ENCODE results near the gene HS3ST4. TPM values are rescaled to one million over a fixed set of nuclear protein-coding genes. Genes with fewer than 3 reads are reported as not detected.

Gene HS3ST4
- total and polyA plus RNA-seq, 2 donors from 2014 or later = not detected

GRCh38 chr16:26149364-26150190 lies 457.8 kb downstream of the HS3ST4 start:
- intact Hi-C loops (cut with DNase I) = no loop called here
- no peak overlapping the region for H3K27ac ChIP-seq (ENCODE audit: low read depth in 2 of 2, low read length in 2 of 2)
- peaks cover 0 to 4% (median 0%) of the 10 kb centered on the region in 3 donors for H3K9me3 ChIP-seq (ENCODE audit: control insufficient read depth in 2 of 3, insufficient read depth in 1 of 3, low read length in 3 of 3)
- H3K4me3 ChIP-seq (ENCODE audit: low read length in 3 of 3) = no peak overlapping the region
- FAIRE-seq (no peak), DNase-seq (no peak)
- no peaks in the 10 kb centered on the region for H3K4me1 ChIP-seq (ENCODE audit: control insufficient read depth in 2 of 3, insufficient read depth in 2 of 3, low read depth in 1 of 3, low read length in 3 of 3)
- no peaks in the 10 kb centered on the region for H3K36me3 ChIP-seq (ENCODE audit: control insufficient read depth in 2 of 3, insufficient read depth in 3 of 3, low read length in 3 of 3)
- H3K9ac ChIP-seq (ENCODE audit: low read length in 3 of 3) = no peak overlapping the region
- no peaks in the 10 kb centered on the region for H3K27me3 ChIP-seq (ENCODE audit: control insufficient read depth, insufficient read depth, low read length)
- TF ChIP-seq, protein P1, sequence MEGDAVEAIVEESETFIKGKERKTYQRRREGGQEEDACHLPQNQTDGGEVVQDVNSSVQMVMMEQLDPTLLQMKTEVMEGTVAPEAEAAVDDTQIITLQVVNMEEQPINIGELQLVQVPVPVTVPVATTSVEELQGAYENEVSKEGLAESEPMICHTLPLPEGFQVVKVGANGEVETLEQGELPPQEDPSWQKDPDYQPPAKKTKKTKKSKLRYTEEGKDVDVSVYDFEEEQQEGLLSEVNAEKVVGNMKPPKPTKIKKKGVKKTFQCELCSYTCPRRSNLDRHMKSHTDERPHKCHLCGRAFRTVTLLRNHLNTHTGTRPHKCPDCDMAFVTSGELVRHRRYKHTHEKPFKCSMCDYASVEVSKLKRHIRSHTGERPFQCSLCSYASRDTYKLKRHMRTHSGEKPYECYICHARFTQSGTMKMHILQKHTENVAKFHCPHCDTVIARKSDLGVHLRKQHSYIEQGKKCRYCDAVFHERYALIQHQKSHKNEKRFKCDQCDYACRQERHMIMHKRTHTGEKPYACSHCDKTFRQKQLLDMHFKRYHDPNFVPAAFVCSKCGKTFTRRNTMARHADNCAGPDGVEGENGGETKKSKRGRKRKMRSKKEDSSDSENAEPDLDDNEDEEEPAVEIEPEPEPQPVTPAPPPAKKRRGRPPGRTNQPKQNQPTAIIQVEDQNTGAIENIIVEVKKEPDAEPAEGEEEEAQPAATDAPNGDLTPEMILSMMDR (IDR thresholded peaks at IDR 0.05; ENCODE audit: borderline replicate concordance, extremely low read depth, insufficient read depth) = no peak

- intact Hi-C loops (cut with DNase I) = no loop called here
- DNase-seq (no peak), FAIRE-seq (no peak)
Measured at GRCh38 chr16:26155221-26155620, 463.5 kb downstream of the HS3ST4 start.

DNA sequence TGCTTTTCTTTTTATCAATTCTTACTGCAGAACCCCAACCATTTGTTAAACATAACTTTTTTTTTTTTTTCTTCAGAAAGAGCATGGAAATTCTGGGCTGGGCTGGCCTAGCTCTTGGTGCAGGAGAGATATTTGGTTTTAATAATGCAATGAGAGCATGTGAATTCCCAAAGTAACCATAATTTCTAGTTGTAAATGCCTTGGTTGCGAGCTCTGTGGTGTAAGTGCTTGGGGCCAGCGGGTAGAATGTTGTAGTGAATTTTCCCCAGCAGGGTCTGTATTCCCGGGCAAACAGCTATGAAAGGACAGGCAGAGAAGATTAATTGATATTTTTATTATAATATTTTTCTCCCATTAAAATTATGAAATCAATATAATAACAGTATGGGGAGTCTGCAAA lies 465.6 kb downstream of the HS3ST4 start:
- no peaks in the 10 kb centered on the region for H3K36me3 ChIP-seq (ENCODE audit: control insufficient read depth in 2 of 3, insufficient read depth in 3 of 3, low read length in 3 of 3)
- no peaks in the 10 kb centered on the region for H3K4me1 ChIP-seq (ENCODE audit: control insufficient read depth in 2 of 3, insufficient read depth in 2 of 3, low read depth in 1 of 3, low read length in 3 of 3)
- DNase-seq (no peak), FAIRE-seq (no peak)
- intact Hi-C loops (cut with DNase I) = no loop called here
- H3K4me3 ChIP-seq (ENCODE audit: low read length in 3 of 3) = no peak overlapping the region
- H3K27ac ChIP-seq (ENCODE audit: low read depth in 2 of 2, low read length in 2 of 2) = no peak overlapping the region
- no peak overlapping the region for H3K9ac ChIP-seq (ENCODE audit: low read length in 3 of 3)
- TF ChIP-seq, protein P1 (IDR thresholded peaks at IDR 0.05; ENCODE audit: borderline replicate concordance, extremely low read depth, insufficient read depth) = no peak
- H3K27me3 ChIP-seq (ENCODE audit: control insufficient read depth, insufficient read depth, low read length) = no peaks in the 10 kb centered on the region
- no peaks in the 10 kb centered on the region for H3K9me3 ChIP-seq (ENCODE audit: control insufficient read depth in 2 of 3, insufficient read depth in 1 of 3, low read length in 3 of 3)

More at GRCh38 chr16:26155221-26155620, 463.5 kb downstream of the HS3ST4 start:
- no peak overlapping the region for H3K9ac ChIP-seq (ENCODE audit: low read length in 3 of 3)
- H3K4me3 ChIP-seq (ENCODE audit: low read length in 3 of 3) = no peak overlapping the region
- H3K36me3 ChIP-seq (ENCODE audit: control insufficient read depth in 2 of 3, insufficient read depth in 3 of 3, low read length in 3 of 3) = no peaks in the 10 kb centered on the region
- TF ChIP-seq, protein P1 (IDR thresholded peaks at IDR 0.05; ENCODE audit: borderline replicate concordance, extremely low read depth, insufficient read depth) = no peak
- no peaks in the 10 kb centered on the region for H3K4me1 ChIP-seq (ENCODE audit: control insufficient read depth in 2 of 3, insufficient read depth in 2 of 3, low read depth in 1 of 3, low read length in 3 of 3)
- no peaks in the 10 kb centered on the region for H3K27me3 ChIP-seq (ENCODE audit: control insufficient read depth, insufficient read depth, low read length)
- H3K9me3 ChIP-seq (ENCODE audit: control insufficient read depth in 2 of 3, insufficient read depth in 1 of 3, low read length in 3 of 3) = no peaks in the 10 kb centered on the region
- H3K27ac ChIP-seq (ENCODE audit: low read depth in 2 of 2, low read length in 2 of 2) = no peak overlapping the region
